ENCODE measurements around the gene DEFB125.

GRCh38 chr20:64026-64603, 23.4 kb upstream of the DEFB125 start:
- TF ChIP-seq CTCF (conservative IDR thresholded peaks at IDR 0.05; ENCODE audit: low read depth, low read length) (no peak), EZH2 (IDR thresholded peaks at IDR 0.05; ENCODE audit: borderline replicate concordance, low read depth, low read length, poor library complexity, severe bottlenecking) (no peak)

Measured in A673 (cell line).